Stimulated activated CD4-positive, alpha-beta T cell treated with anti-CD3 and anti-CD28 coated beads, Interleukin-4, amount 100 ng/mL, for 48 hours (primary cell): ENCODE data around the gene GAPT.
A peak's percentile ranks its signal among the peaks of the same experiment; 100 is the strongest.

Experiments used
- DNase-seq, 2 donors: peaks; one replicate each; pipeline ENCODE4 v3.0.0-alpha.2; 2020; ENCODE audit warnings: low read depth in 2 of 2

The GAPT gene

GRCh38 chr5:58491216-58491892 lies at the start of gene GAPT:
GAPT (plus strand) TSS chr5:58491435; CDS start chr5:58494537, 3,102 bp downstream.
- DNase-seq: no peak

- DNase-seq: no peak
Observed at GRCh38 chr5:58444805-58445204, 46.4 kb upstream of the GAPT start.

- DNase-seq: no peak
Observed at GRCh38 chr5:58446024-58446423, 45.2 kb upstream of the GAPT start.

- no peak for DNase-seq
Observed at GRCh38 chr5:58447226-58447625, 44.0 kb upstream of the GAPT start.

GRCh38 chr5:58450018-58450417 lies 41.2 kb upstream of the GAPT start:
- no peak for DNase-seq

- DNase-seq: no peak
Observed at GRCh38 chr5:58450811-58451629, 40.2 kb upstream of the GAPT start.

GRCh38 chr5:58451732-58452565 lies 39.3 kb upstream of the GAPT start:
- no peak for DNase-seq

- no peak for DNase-seq
Observed at GRCh38 chr5:58452566-58453258, 38.5 kb upstream of the GAPT start.

- no peak for DNase-seq
Observed at GRCh38 chr5:58453306-58453705, 37.9 kb upstream of the GAPT start.

GRCh38 chr5:58454025-58454424 lies 37.2 kb upstream of the GAPT start:
- no peak for DNase-seq

- DNase-seq: no peak
Observed at GRCh38 chr5:58455066-58455465, 36.2 kb upstream of the GAPT start.

- no peak for DNase-seq
Observed at GRCh38 chr5:58455480-58455879, 35.8 kb upstream of the GAPT start.

GRCh38 chr5:58456026-58456425 lies 35.2 kb upstream of the GAPT start:
- DNase-seq: no peak

- DNase-seq: no peak
Observed at GRCh38 chr5:58456486-58456885, 34.7 kb upstream of the GAPT start.

- no peak for DNase-seq
Observed at GRCh38 chr5:58457050-58457449, 34.2 kb upstream of the GAPT start.

- no peak for DNase-seq
Observed at GRCh38 chr5:58458141-58458742, 33.0 kb upstream of the GAPT start.

GRCh38 chr5:58458743-58459145 lies 32.5 kb upstream of the GAPT start:
- no peak for DNase-seq

GRCh38 chr5:58459146-58460001 lies 31.9 kb upstream of the GAPT start:
- DNase-seq: no peak

GRCh38 chr5:58460002-58460731 lies 31.1 kb upstream of the GAPT start, which contains the start of gene PLK2:
PLK2 (minus strand) TSS chr5:58460086; CDS start chr5:58459959, 127 bp downstream.
- DNase-seq: peak; percentile 78 to 80
